Daoy (cell line): ENCODE results near the gene TPK1. TPM values are rescaled to one million over a fixed set of nuclear protein-coding genes. Genes with fewer than 3 reads are reported as not detected.

Source experiments
- DNase-seq: peaks from one replicate; pipeline ENCODE4 v3.0.0-alpha.2; 2015; ENCODE audit warnings: low read depth
- total RNA-seq: library from RNA; depleted of rRNA; stranded (reverse); fragments of >200 nt; shearing (Covaris generic); gene quantifications from 2 replicates; pipeline ENCODE4 v1.2.3, GENCODE V29; 2014

The TPK1 gene
- total RNA-seq, 1 experiment from 2014 or later = 9.0 TPM

- DNase-seq = no peak
Observed at GRCh38 chr7:144410441-144410840, 425.4 kb downstream of the TPK1 start.

DNA sequence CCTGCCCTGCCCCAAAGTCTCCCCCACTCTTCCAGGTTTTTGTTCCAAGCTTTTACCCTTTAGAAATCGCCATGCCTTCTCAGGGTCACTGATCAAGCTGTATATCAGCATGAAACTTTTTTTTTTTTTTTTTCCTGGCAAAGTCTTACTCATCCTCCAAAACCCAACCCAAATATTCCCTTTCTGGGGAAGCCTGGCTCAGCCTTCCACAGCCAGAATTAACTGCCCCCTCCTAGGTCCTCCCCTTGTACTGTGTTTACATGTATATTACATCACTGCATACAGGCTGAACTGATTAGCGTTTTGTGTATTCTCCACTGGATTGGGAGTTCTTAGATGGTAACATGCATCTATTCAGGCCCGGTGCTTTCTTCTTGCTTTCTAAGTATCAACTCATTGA is 427.7 kb downstream of the TPK1 start:
- DNase-seq = no peak

DNA sequence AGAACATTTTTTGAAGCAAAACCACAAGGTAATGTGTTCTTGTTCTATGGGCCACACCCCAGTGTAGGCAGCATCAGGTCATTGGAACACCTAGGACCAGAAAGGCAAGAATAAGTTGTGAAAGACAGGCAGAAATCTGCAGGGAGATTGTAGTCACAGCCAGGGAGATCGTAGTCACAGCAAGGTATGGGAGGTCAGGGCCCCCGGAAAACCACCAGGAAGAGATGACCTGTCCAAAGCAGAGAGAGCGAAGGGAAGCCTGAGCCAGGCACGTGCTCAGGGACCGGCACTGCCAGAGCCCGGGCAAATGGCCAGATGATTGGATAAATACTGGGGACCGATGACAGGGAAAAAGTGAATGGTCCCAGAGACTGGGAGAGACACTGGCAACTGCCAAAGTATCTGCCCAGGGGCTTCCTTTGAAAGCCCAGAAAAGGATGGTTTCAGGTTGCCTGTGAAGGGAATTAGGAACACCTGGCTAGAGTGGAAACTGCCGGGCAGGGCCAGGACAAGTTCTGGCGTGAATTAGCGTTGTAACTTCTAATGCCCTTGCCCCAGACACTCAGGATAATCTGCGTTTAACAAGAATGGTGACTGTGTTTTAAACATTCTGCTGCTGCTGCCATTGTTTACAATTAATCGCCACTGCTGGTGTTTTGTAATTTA is 428.5 kb downstream of the TPK1 start:
- DNase-seq = no peak

DNA sequence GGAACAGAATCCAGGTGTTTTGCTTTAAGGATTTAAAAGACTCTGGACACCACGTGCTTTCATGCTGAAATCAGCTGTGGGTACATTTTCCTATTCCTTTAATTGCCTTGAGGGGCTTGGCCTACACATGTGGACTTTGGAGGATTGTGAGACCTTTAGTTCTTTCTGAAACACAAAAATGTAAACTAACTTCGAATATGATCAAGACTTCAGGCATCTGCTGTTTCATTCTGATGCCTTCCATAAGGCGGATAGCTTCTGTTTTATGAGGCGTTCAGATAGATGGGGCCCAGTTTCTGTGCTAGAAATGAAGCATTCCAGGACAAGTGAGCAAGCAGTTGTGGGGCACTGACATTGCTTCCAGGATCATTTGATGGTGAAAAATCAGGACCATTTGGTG is 430.9 kb downstream of the TPK1 start:
- DNase-seq = no peak

- no peak for DNase-seq
Observed at GRCh38 chr7:144403649-144404061, 432.2 kb downstream of the TPK1 start, which contains the start of gene NOBOX. NOBOX (minus strand) TSS chr7:144403693.

- no peak for DNase-seq
Observed at GRCh38 chr7:144403102-144403501, 432.8 kb downstream of the TPK1 start.
